HepG2 (cell line): ENCODE measurements around the gene CENPE. TPM values are rescaled to one million over a fixed set of nuclear protein-coding genes. Genes with fewer than 3 reads are reported as not detected.

Experiments
- ARID4A ChIP-seq: sonication (generic); formaldehyde crosslinking; IDR thresholded peaks from 2 replicates; pipeline ENCODE4 v1.5.0; 2020; ENCODE audit warnings: mild to moderate bottlenecking, missing genetic modification reagents, borderline replicate concordance
- DPF2 ChIP-seq: sonication (generic); formaldehyde crosslinking; IDR thresholded peaks from 2 replicates; pipeline ENCODE4 v1.4.0; 2020; ENCODE audit warnings: mild to moderate bottlenecking, low read depth, missing genetic modification reagents, borderline replicate concordance
- GATAD2A ChIP-seq: IDR thresholded peaks from 2 replicates; pipeline ENCODE4 v1.6.1; 2016
- HDAC1 ChIP-seq: sonication (generic); formaldehyde crosslinking; IDR thresholded peaks from 2 replicates; pipeline ENCODE4 v1.5.1; 2020; ENCODE audit warnings: mild to moderate bottlenecking, missing genetic modification reagents
- HNF4G ChIP-seq, 2 experiments: sonication (generic) in 1 of 2; formaldehyde crosslinking in 1 of 2; IDR thresholded peaks; 2 replicates each; pipeline versions ENCODE4 v1.4.0 to v1.6.1; 2011 to 2020; ENCODE audit warnings: borderline replicate concordance in 2 of 2, low read depth in 2 of 2, mild to moderate bottlenecking in 2 of 2, low read length in 1 of 2, missing genetic modification reagents in 1 of 2, moderate library complexity in 1 of 2
- JUND ChIP-seq: sonication (generic); formaldehyde crosslinking; IDR thresholded peaks from 2 replicates; pipeline ENCODE4 v1.8.0; 2022; ENCODE audit warnings: mild to moderate bottlenecking, missing genetic modification reagents
- MIER2 ChIP-seq: IDR thresholded peaks from 2 replicates; pipeline ENCODE4 v1.6.1; 2016; ENCODE audit warnings: missing biosample characterization, missing genetic modification reagents
- MIXL1 ChIP-seq: IDR thresholded peaks from 2 replicates; pipeline ENCODE4 v1.6.1; 2016
- PPARG ChIP-seq: conservative IDR thresholded peaks from 2 replicates; pipeline ENCODE4 v1.6.1; 2016; ENCODE audit warnings: missing biosample characterization, missing genetic modification reagents
- SMYD3 ChIP-seq: sonication (generic); formaldehyde crosslinking; IDR thresholded peaks from 2 replicates; pipeline ENCODE4 v1.8.1; 2023; ENCODE audit warnings: mild to moderate bottlenecking, missing genetic modification reagents
- SOX5 ChIP-seq: IDR thresholded peaks from 2 replicates; pipeline ENCODE4 v1.6.1; 2016; ENCODE audit warnings: borderline replicate concordance
- SRF ChIP-seq: IDR thresholded peaks from 2 replicates; pipeline ENCODE4 v1.6.1; 2011; ENCODE audit warnings: mild to moderate bottlenecking, low read depth, low read length, moderate library complexity
- THAP7 ChIP-seq: sonication (generic); formaldehyde crosslinking; IDR thresholded peaks from 2 replicates; pipeline ENCODE4 v1.8.1; 2023; ENCODE audit warnings: mild to moderate bottlenecking, missing genetic modification reagents
- ZMAT3 ChIP-seq: sonication (generic); formaldehyde crosslinking; conservative IDR thresholded peaks from 2 replicates; pipeline ENCODE4 v1.7.0; 2021; ENCODE audit warnings: missing genetic modification reagents
- ZNF629 ChIP-seq: sonication (generic); formaldehyde crosslinking; conservative IDR thresholded peaks from 2 replicates; pipeline ENCODE4 v1.5.0; 2020; ENCODE audit warnings: missing genetic modification reagents
- polyA plus RNA-seq, 8 experiments: library from polyadenylated mRNA; depleted of rRNA in 3 of 8; stranded (reverse) in 7 of 8; unstranded in 1 of 8; fragments of >200 nt; fragmentation: Illumina TruSeq in 4 of 8; extraction: Trizol in 4 of 8; gene quantifications; 2 replicates each; pipeline versions ENCODE4 v1.2.1 to v1.2.3, GENCODE V29; 2011 to 2016; ENCODE audit warnings: low read depth in 4 of 8, missing spikeins in 1 of 8, mixed read lengths in 1 of 8; ENCODE audit not compliant: insufficient read depth in 1 of 8
- total RNA-seq, 5 experiments: library from RNA; depleted of rRNA; stranded (reverse); fragments of >200 nt; fragmentation: Illumina TruSeq; extraction: Trizol; gene quantifications; 2 replicates each; pipeline ENCODE4 v1.2.3, GENCODE V29; 2016; ENCODE audit warnings: low read depth in 1 of 5
- TF ChIP-seq, protein P1 (sequence below): IDR thresholded peaks from 2 replicates; pipeline ENCODE4 v1.6.1; 2016
- TF ChIP-seq, protein P2 (sequence below): sonication (generic); formaldehyde crosslinking; conservative IDR thresholded peaks from 2 replicates; pipeline ENCODE4 v1.4.0; 2020; ENCODE audit warnings: missing genetic modification reagents
- TF ChIP-seq, protein P3 (sequence below), 2 experiments: fragments of 450-650 bp in 1 of 2; sonication (generic) in 1 of 2; formaldehyde crosslinking; IDR thresholded peaks; 2 replicates each; pipeline versions ENCODE4 v1.5.0 to v1.8.0; 2020 to 2022; ENCODE audit warnings: mild to moderate bottlenecking in 1 of 2, missing genetic modification reagents in 1 of 2
- TF ChIP-seq, protein P4 (sequence below): fragments of 450-650 bp; IDR thresholded peaks from 2 replicates; pipeline ENCODE4 v1.6.1; 2016

CENPE gene
- total and polyA plus RNA-seq, 2 of the 13 experiments (the other 11 are each of a cell fraction or from before 2014, with no cell fraction given) = 2.1 to 19.8 TPM

- peak; percentile 90 for TF ChIP-seq SOX5 (CRISPR knock-in tag)
- TF ChIP-seq THAP7 (CRISPR knock-in tag) = no peak
- TF ChIP-seq ZMAT3 = peak; percentile 50; the same call in 1 of the 2 replicates
- peak; percentile 89 for TF ChIP-seq HNF4G (IDR thresholded peaks at IDR 0.05; ENCODE audit: borderline replicate concordance, low read depth, low read length)
- peak; percentile 85; the same call in 1 of the 2 replicates for TF ChIP-seq HNF4G (CRISPR knock-in tag; IDR thresholded peaks at IDR 0.05; ENCODE audit: borderline replicate concordance, low read depth)
- TF ChIP-seq SRF = peak; percentile 78; the same call in 1 of the 2 replicates
- TF ChIP-seq DPF2 (CRISPR knock-in tag) = peak; percentile 32
- TF ChIP-seq, protein P1, sequence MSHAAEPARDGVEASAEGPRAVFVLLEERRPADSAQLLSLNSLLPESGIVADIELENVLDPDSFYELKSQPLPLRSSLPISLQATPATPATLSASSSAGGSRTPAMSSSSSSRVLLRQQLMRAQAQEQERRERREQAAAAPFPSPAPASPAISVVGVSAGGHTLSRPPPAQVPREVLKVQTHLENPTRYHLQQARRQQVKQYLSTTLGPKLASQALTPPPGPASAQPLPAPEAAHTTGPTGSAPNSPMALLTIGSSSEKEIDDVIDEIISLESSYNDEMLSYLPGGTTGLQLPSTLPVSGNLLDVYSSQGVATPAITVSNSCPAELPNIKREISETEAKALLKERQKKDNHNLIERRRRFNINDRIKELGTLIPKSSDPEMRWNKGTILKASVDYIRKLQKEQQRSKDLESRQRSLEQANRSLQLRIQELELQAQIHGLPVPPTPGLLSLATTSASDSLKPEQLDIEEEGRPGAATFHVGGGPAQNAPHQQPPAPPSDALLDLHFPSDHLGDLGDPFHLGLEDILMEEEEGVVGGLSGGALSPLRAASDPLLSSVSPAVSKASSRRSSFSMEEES (CRISPR knock-in tag) = peak; percentile 98
- peak; percentile 55; the same call in 1 of the 2 replicates for TF ChIP-seq JUND (CRISPR knock-in tag)
- TF ChIP-seq, protein P2, sequence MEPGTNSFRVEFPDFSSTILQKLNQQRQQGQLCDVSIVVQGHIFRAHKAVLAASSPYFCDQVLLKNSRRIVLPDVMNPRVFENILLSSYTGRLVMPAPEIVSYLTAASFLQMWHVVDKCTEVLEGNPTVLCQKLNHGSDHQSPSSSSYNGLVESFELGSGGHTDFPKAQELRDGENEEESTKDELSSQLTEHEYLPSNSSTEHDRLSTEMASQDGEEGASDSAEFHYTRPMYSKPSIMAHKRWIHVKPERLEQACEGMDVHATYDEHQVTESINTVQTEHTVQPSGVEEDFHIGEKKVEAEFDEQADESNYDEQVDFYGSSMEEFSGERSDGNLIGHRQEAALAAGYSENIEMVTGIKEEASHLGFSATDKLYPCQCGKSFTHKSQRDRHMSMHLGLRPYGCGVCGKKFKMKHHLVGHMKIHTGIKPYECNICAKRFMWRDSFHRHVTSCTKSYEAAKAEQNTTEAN (CRISPR knock-in tag) = peak; percentile 82; the same call in 1 of the 2 replicates
- TF ChIP-seq GATAD2A = peak; percentile 94
- peak; percentile 40; the same call in 1 of the 2 replicates for TF ChIP-seq ZNF629 (CRISPR knock-in tag)
- TF ChIP-seq ARID4A (CRISPR knock-in tag) = peak; percentile 65; the same call in 1 of the 2 replicates
- TF ChIP-seq MIER2 (CRISPR knock-in tag) = peak; percentile 54; the same call in 1 of the 2 replicates
- TF ChIP-seq PPARG = peak; percentile 55; the same call in 1 of the 2 replicates
- peak; percentile 56; the same call in 1 of the 2 replicates for TF ChIP-seq SMYD3
- TF ChIP-seq, protein P3, sequence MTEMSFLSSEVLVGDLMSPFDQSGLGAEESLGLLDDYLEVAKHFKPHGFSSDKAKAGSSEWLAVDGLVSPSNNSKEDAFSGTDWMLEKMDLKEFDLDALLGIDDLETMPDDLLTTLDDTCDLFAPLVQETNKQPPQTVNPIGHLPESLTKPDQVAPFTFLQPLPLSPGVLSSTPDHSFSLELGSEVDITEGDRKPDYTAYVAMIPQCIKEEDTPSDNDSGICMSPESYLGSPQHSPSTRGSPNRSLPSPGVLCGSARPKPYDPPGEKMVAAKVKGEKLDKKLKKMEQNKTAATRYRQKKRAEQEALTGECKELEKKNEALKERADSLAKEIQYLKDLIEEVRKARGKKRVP (CRISPR knock-in tag; IDR thresholded peaks at IDR 0.05) = peak in 1 of 2 experiments; percentile 83; a peak in 2 of 4 replicates
- TF ChIP-seq, protein P4, sequence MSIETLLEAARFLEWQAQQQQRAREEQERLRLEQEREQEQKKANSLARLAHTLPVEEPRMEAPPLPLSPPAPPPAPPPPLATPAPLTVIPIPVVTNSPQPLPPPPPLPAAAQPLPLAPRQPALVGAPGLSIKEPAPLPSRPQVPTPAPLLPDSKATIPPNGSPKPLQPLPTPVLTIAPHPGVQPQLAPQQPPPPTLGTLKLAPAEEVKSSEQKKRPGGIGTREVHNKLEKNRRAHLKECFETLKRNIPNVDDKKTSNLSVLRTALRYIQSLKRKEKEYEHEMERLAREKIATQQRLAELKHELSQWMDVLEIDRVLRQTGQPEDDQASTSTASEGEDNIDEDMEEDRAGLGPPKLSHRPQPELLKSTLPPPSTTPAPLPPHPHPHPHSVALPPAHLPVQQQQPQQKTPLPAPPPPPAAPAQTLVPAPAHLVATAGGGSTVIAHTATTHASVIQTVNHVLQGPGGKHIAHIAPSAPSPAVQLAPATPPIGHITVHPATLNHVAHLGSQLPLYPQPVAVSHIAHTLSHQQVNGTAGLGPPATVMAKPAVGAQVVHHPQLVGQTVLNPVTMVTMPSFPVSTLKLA = peak; percentile 57
- peak; percentile 63 for TF ChIP-seq HDAC1 (CRISPR knock-in tag)
- peak; percentile 81 for TF ChIP-seq MIXL1
Observed at GRCh38 chr4:103075435-103075893, 122.7 kb downstream of the CENPE start (continued).
